ENCODE measurements around the gene IFITM5.

- TF ChIP-seq ZBTB20 (tag by site-specific recombination; IDR thresholded peaks at IDR 0.05) (no peak), ZNF350 (tag by site-specific recombination; IDR thresholded peaks at IDR 0.05) (no peak), REPIN1 (tag by site-specific recombination; IDR thresholded peaks at IDR 0.05; ENCODE audit: low read depth) (no peak), ZNF146 (tag by site-specific recombination; IDR thresholded peaks at IDR 0.05) (no peak), ZNF426 (tag by site-specific recombination; IDR thresholded peaks at IDR 0.05) (no peak), CTCF (tag by site-specific recombination; IDR thresholded peaks at IDR 0.05) (no peak), ZNF704 (tag by site-specific recombination; IDR thresholded peaks at IDR 0.05) (no peak), PATZ1 (tag by site-specific recombination; IDR thresholded peaks at IDR 0.05) (no peak), ZNF76 (tag by site-specific recombination; IDR thresholded peaks at IDR 0.05; ENCODE audit: borderline replicate concordance, low read depth) (no peak), ZBTB7A (tag by site-specific recombination; IDR thresholded peaks at IDR 0.05; ENCODE audit: low read depth) (no peak)
These were observed 4.5 kb downstream of the IFITM5 start for GRCh38 chr11:294780-295179.

Data from HEK293 (cell line).